Endothelial cell of coronary artery (primary cell): ENCODE measurements around the gene SACM1L. TPM values are rescaled to one million over a fixed set of nuclear protein-coding genes. Genes with fewer than 3 reads are reported as not detected.

ENCODE experiments used
- total RNA-seq: library from RNA; depleted of rRNA; stranded (reverse); fragments of >200 nt; gene quantifications from 2 replicates; pipeline ENCODE4 v1.2.3, GENCODE V29; 2014

SACM1L gene
- total RNA-seq: 29.1 and 40.7 TPM in 2 replicates

GRCh38 chr3:45688882-45689786 lies at the start of gene SACM1L:
TSS of gene SACM1L (plus strand) at chr3:45689396. CDS start at chr3:45689466, 70 bp downstream.

Other genes starting within 250 kb of the SACM1L start
- gene LIMD1, start 94.6 kb upstream of the SACM1L start, total RNA-seq: 11.7 and 26.4 TPM in 2 replicates
- not detected in 2 replicates for gene SLC6A20, start 107.1 kb downstream of the SACM1L start, total RNA-seq
- gene LZTFL1, start 152.7 kb downstream of the SACM1L start, total RNA-seq: 5.4 and 6.9 TPM in 2 replicates
- not detected in 2 replicates for gene CCR9, start 197.1 kb downstream of the SACM1L start, total RNA-seq